ENCODE results near the gene DNAH12.

Gene DNAH12

GRCh38 chr3:57252404-57252803 is 291.7 kb downstream of the DNAH12 start:
- Histone ChIP-seq H3K36me3 (replicated peaks; ENCODE audit: low read depth, low read length) (peaks cover 15% of the 10 kb centered on the region), H3K79me2 (ENCODE audit: low read length) (no peaks in the 10 kb centered on the region), H3K4me3 (ENCODE audit: low read length) (no peak overlapping the region)

DNA sequence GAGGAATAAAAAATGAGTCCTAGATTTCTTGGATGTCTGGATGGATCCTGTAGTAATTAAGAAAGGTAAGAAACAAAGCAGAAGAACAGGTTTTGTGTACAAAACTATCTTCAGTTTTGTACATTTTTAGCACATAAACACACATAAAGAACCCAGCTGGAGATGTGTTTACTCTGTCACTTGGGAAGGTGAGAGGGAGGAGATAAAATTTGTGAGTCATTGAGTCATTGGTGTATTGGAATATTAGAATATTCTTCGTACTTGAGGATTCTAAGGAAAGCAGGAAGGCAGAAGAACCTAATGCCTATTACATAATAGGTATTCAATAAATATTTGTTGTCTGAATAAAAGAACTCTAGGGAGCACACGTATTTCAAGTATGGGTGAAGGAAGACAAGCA is 299.2 kb downstream of the DNAH12 start:
- Histone ChIP-seq H3K79me2 (ENCODE audit: low read length) (no peaks in the 10 kb centered on the region), H4K20me1 (ENCODE audit: insufficient read depth, low read length) (0 out of 2 replicates have a peak, but pooled peaks cover 4% of the 10 kb centered on the region), H3K27me3 (ENCODE audit: low read depth, low read length) (no peaks in the 10 kb centered on the region), H3K36me3 (replicated peaks; ENCODE audit: low read depth, low read length) (peaks cover 45% of the 10 kb centered on the region), H2AFZ (ENCODE audit: low read depth, low read length) (no peak overlapping the region), H3K27ac (ENCODE audit: low read length) (no peak overlapping the region), H3K9ac (ENCODE audit: low read length) (no peak overlapping the region), H3K4me2 (ENCODE audit: low read length) (no peak overlapping the region), H3K9me3 (ENCODE audit: insufficient read depth, low read length) (no peaks in the 10 kb centered on the region), H3K4me1 (ENCODE audit: low read length) (no peaks in the 10 kb centered on the region), H3K4me3 (ENCODE audit: low read length) (no peak overlapping the region)
- TF ChIP-seq, protein P1, sequence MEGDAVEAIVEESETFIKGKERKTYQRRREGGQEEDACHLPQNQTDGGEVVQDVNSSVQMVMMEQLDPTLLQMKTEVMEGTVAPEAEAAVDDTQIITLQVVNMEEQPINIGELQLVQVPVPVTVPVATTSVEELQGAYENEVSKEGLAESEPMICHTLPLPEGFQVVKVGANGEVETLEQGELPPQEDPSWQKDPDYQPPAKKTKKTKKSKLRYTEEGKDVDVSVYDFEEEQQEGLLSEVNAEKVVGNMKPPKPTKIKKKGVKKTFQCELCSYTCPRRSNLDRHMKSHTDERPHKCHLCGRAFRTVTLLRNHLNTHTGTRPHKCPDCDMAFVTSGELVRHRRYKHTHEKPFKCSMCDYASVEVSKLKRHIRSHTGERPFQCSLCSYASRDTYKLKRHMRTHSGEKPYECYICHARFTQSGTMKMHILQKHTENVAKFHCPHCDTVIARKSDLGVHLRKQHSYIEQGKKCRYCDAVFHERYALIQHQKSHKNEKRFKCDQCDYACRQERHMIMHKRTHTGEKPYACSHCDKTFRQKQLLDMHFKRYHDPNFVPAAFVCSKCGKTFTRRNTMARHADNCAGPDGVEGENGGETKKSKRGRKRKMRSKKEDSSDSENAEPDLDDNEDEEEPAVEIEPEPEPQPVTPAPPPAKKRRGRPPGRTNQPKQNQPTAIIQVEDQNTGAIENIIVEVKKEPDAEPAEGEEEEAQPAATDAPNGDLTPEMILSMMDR (IDR thresholded peaks at IDR 0.05; ENCODE audit: low read depth, low read length), result no peak
- no peak for TF ChIP-seq EZH2phosphoT487 (IDR thresholded peaks at IDR 0.05; ENCODE audit: low read depth)

More at GRCh38 chr3:57252404-57252803, 291.7 kb downstream of the DNAH12 start:
- no peak overlapping the region for H3K4me2 ChIP-seq (ENCODE audit: low read length)
- TF ChIP-seq, protein P1 (IDR thresholded peaks at IDR 0.05; ENCODE audit: low read depth, low read length), result no peak
- no peak for TF ChIP-seq EZH2phosphoT487 (IDR thresholded peaks at IDR 0.05; ENCODE audit: low read depth)
- H3K27ac ChIP-seq (ENCODE audit: low read length), result no peak overlapping the region
- H2AFZ ChIP-seq (ENCODE audit: low read depth, low read length), result no peak overlapping the region
- H4K20me1 ChIP-seq (ENCODE audit: insufficient read depth, low read length), result no peaks in the 10 kb centered on the region
- H3K27me3 ChIP-seq (ENCODE audit: low read depth, low read length), result no peaks in the 10 kb centered on the region
- H3K4me1 ChIP-seq (ENCODE audit: low read length), result no peaks in the 10 kb centered on the region
- H3K9me3 ChIP-seq (ENCODE audit: insufficient read depth, low read length), result no peaks in the 10 kb centered on the region
- no peak overlapping the region for H3K9ac ChIP-seq (ENCODE audit: low read length)
